NCI-H2196 (cell line): ENCODE measurements around the gene DEAF1.
A peak's percentile ranks its signal among the peaks of the same experiment; 100 is the strongest.
"Not testable (repeated sequence)": the region's sequence is repeated elsewhere in the genome, so short reads cannot be mapped to it uniquely, and the experiment has no call there.

ENCODE experiments used
- DNase-seq: peaks from one replicate; lab custom pipeline; 2025; ENCODE audit not compliant: unreplicated experiment; lab: John Stamatoyannopoulos, UW

Gene DEAF1

GRCh38 chr11:702462-703461 is 7.7 kb upstream of the DEAF1 start:
- peak; percentile 79 for DNase-seq

- no peak for DNase-seq
These were observed 6.9 kb upstream of the DEAF1 start for GRCh38 chr11:701741-702461.

- DNase-seq = no peak
These were observed 4.7 kb upstream of the DEAF1 start for GRCh38 chr11:699753-700152.

- DNase-seq = no peak
These were observed 4.1 kb upstream of the DEAF1 start for GRCh38 chr11:699116-699508.

GRCh38 chr11:698493-699115 is 3.6 kb upstream of the DEAF1 start:
- no peak for DNase-seq

- DNase-seq = no peak
These were observed 2.8 kb upstream of the DEAF1 start for GRCh38 chr11:697811-698311.

GRCh38 chr11:696955-697491 is 2.0 kb upstream of the DEAF1 start:
- DNase-seq = no peak

GRCh38 chr11:695538-696248 is 671 bp upstream of the DEAF1 start, which contains the start of gene TMEM80:
TMEM80 (plus strand) TSS chr11:695816; CDS start chr11:695828, 12 bp downstream.
- peak; percentile 99 for DNase-seq

GRCh38 chr11:695288-695537 is 191 bp upstream of the DEAF1 start:
- DNase-seq = no peak

GRCh38 chr11:693887-694562 is 997 bp downstream of the DEAF1 start:
- DNase-seq = peak; percentile 78

GRCh38 chr11:693415-693831 is 1.6 kb downstream of the DEAF1 start:
- no peak for DNase-seq

- DNase-seq = no peak
These were observed 2.1 kb downstream of the DEAF1 start for GRCh38 chr11:692824-693414.

- DNase-seq = no peak
These were observed 3.1 kb downstream of the DEAF1 start for GRCh38 chr11:691710-692590.

GRCh38 chr11:690738-691633 is 4.0 kb downstream of the DEAF1 start:
- DNase-seq = no peak

GRCh38 chr11:690244-690643 is 4.8 kb downstream of the DEAF1 start:
- DNase-seq = not testable (repeated sequence)

GRCh38 chr11:689625-690024 is 5.4 kb downstream of the DEAF1 start:
- no peak for DNase-seq

GRCh38 chr11:688681-689080 is 6.3 kb downstream of the DEAF1 start:
- DNase-seq = no peak

- DNase-seq = no peak
These were observed 7.3 kb downstream of the DEAF1 start for GRCh38 chr11:687751-688150.
